ENCODE data around the gene ASTN1.

ASTN1 gene

GRCh38 chr1:176854121-176854520 lies 310.4 kb downstream of the ASTN1 start:
- no peak for DNase-seq (ENCODE audit: low read depth)
- H3K4me3 ChIP-seq (ENCODE audit: low read length), result no peak overlapping the region
- TF ChIP-seq, protein P1, sequence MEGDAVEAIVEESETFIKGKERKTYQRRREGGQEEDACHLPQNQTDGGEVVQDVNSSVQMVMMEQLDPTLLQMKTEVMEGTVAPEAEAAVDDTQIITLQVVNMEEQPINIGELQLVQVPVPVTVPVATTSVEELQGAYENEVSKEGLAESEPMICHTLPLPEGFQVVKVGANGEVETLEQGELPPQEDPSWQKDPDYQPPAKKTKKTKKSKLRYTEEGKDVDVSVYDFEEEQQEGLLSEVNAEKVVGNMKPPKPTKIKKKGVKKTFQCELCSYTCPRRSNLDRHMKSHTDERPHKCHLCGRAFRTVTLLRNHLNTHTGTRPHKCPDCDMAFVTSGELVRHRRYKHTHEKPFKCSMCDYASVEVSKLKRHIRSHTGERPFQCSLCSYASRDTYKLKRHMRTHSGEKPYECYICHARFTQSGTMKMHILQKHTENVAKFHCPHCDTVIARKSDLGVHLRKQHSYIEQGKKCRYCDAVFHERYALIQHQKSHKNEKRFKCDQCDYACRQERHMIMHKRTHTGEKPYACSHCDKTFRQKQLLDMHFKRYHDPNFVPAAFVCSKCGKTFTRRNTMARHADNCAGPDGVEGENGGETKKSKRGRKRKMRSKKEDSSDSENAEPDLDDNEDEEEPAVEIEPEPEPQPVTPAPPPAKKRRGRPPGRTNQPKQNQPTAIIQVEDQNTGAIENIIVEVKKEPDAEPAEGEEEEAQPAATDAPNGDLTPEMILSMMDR (IDR thresholded peaks at IDR 0.05; ENCODE audit: insufficient read depth, low read depth, low read length, missing control alignments), result no peak

DNA sequence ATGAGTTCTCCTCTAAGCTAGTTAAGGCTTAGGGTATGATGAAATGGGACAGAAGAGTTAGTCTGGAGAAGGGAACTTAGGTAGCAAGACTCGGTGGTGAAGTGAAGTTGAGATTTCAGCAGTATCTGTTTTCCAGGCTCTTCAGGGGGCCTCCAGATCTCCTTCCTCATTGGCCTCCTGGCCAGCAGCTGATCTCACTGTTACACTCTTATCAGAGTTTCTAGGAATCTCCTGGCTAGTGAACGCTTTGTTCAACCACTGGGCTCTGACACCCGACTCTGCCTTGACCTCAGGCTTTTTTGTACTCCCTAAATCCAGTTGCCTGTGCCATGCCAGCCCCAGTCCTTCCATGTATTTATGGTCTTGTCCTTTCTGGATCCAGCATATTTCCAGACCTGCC lies 311.0 kb downstream of the ASTN1 start:
- no peak overlapping the region for H3K4me3 ChIP-seq (ENCODE audit: low read length)
- TF ChIP-seq, protein P1 (IDR thresholded peaks at IDR 0.05; ENCODE audit: insufficient read depth, low read depth, low read length, missing control alignments), result no peak
- DNase-seq (ENCODE audit: low read depth), result no peak

- no peak overlapping the region for H3K4me3 ChIP-seq (ENCODE audit: low read length)
- TF ChIP-seq, protein P1 (IDR thresholded peaks at IDR 0.05; ENCODE audit: insufficient read depth, low read depth, low read length, missing control alignments), result no peak
- no peak for DNase-seq (ENCODE audit: low read depth)
These were observed 312.4 kb downstream of the ASTN1 start for GRCh38 chr1:176852124-176852523.

DNA sequence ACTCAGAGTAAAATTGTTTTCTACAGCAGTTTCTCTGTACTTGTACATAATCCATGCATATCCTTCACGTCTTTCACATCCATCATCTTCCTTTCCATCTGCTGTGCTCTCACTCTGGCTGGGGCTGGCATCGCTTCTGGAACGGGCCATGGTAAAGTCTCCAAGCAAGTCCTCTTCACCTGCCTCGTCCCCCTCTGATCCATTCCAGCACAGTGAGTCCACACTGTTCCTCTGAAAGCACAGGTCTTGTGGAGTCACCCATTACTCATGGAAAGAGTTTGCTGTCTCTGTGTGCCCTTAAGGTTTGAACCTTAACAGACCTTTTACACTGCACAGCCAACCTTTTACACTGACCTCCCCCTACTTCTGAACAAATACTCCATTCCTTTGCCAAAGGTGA lies 313.6 kb downstream of the ASTN1 start:
- TF ChIP-seq, protein P1 (IDR thresholded peaks at IDR 0.05; ENCODE audit: insufficient read depth, low read depth, low read length, missing control alignments), result no peak
- DNase-seq (ENCODE audit: low read depth), result peak; percentile 14

DNA sequence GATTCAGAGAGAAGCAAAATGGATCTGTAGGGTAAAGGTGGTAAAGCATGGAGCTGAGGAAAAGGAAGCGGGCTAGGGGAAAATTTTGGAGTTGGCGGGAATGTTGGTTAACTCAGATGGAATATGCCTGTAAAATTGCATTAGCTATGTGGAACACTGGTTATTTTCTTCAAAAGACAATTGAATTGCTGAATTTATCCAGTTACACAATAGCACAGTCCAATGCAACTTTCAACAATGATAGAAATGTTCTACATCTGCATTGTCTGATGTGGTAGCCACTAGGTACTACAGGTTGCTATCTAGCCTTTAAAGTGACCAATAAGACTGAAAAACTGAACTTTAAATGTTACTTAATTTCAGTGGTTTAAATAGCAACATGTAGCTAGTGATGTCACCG lies 315.2 kb downstream of the ASTN1 start:
- DNase-seq (ENCODE audit: low read depth), result no peak
- TF ChIP-seq, protein P1 (IDR thresholded peaks at IDR 0.05; ENCODE audit: insufficient read depth, low read depth, low read length, missing control alignments), result no peak
- H3K4me3 ChIP-seq (ENCODE audit: low read length), result no peak overlapping the region

More for the DNA sequence above, 313.6 kb downstream of the ASTN1 start:
- no peak overlapping the region for H3K4me3 ChIP-seq (ENCODE audit: low read length)

DNA sequence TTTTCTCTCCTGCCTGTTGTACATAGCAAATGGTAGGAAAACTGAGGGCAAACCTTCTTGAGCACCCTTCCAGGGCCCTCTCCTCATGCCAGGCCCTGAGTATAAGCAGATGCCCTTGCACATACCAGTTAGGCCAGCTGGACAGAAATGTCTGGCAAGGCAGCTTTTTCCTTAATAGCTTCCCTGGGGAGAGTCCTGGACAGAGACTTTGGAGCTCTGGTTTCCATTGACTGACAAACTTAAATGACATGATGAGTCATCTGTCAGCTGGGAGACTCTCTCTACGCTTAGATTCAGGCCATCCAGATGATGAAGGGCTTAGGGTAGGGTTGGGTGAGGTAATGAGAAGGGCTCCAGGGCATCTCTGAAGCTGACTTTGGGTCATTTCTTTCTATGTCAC lies 317.5 kb downstream of the ASTN1 start:
- no peak overlapping the region for H3K4me3 ChIP-seq (ENCODE audit: low read length)
- peak; percentile 24 for DNase-seq (ENCODE audit: low read depth)
- TF ChIP-seq, protein P1 (IDR thresholded peaks at IDR 0.05; ENCODE audit: insufficient read depth, low read depth, low read length, missing control alignments), result no peak

All from epithelial cell of esophagus (primary cell).